OCI-M1 (cell line): Measurements from ENCODE around the gene COL5A3.
A peak's percentile ranks its signal among the peaks of the same experiment; 100 is the strongest.
"Not testable (repeated sequence)": the region's sequence is repeated elsewhere in the genome, so short reads cannot be mapped to it uniquely, and the experiment has no call there.

Source experiments
- DNase-seq: peaks from one replicate; lab custom pipeline; 2025; lab: John Stamatoyannopoulos, UW

COL5A3 gene

DNA sequence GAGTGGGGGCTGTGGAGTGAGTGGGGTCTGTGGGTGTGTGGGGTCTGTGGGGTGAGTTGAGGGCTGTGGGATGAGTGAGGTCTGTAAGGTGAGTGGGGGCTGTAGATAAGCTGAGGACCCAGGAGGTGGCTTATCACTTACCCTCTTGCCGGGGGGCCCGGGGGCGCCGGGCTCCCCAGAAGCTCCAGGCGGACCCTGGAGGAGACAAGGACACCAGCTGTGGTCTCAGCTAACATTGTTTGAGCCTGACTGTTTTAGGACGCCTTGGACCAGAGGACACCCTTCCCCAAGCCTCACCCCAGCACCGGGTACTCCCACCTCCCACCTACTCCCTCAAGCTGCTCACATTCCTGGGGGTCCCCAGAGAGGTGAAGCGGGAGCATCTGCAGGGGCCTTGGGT, 39.8 kb downstream of the COL5A3 start:
- DNase-seq, result no peak

DNA sequence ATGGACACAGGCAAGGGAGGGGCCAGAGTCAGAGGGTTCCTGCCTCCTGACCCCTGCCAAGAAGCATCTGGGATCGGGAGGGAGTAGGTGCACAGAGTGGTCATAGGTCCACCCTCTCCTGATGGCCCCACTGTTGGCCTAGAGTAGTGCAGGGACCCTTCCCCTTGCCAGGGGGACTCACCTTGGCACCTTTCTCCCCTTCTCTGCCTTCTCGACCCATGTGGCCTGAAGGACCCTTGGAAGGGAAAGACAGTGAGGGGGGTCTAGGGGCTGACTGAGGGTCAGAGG, 40.7 kb downstream of the COL5A3 start:
- no peak for DNase-seq

DNA sequence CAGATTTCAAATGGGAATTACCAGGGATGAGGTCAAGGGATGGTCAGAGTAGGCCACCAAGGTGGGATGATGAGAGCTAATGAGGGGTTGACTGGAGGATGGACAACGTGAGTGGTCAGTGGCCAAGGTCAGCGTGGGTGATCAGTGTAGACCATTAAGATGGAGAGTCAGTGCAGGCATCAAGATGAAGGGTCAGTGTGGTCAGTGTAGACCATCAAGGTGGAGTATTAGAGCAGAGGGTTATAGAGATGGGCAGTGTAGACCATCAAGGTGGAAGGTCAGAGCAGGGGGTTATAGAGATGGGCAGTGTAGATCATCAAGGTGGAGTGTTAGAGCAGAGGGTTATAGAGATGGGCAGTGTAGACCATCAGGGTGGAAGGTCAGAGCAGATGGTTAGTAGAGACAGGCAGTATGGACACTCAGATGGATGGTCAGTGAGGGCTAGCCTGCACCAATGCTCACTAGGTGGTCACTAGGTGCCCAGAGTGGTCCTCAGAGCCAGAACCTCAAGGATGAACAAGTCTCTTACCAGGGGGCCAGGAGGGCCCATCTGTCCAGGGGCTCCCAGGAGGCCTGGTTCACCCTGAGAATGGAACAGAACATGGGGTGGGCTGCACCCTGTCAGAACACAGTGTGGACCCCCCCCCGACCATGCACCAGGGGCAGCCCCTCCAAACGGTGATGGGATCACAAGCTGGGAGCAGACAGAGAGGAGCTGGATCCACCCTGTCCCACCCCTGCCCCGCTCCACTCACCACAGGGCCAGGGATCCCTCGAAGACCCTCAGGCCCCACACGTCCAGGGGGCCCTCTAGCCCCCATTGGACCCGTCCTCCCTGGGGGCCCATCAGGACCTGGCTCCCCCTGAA, 41.2 kb downstream of the COL5A3 start:
- DNase-seq, result no peak

DNA sequence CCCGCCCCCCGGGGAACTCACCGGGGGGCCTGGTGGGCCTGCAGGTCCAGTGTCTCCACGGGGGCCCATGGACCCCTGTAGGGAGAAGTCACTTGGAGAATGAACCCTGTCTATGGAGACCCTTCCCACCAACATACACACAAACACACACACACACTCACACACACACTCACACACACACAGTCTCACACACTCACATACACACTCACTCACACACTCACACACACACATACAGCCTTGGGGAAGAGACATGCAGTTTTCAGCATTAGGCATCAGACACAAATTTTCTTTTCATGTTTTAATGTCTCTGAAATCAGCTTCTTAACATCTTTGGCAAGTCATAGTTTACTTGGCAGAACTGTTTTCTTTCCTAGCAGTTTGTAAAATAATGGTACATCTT, 43.0 kb downstream of the COL5A3 start:
- DNase-seq, result no peak

DNA sequence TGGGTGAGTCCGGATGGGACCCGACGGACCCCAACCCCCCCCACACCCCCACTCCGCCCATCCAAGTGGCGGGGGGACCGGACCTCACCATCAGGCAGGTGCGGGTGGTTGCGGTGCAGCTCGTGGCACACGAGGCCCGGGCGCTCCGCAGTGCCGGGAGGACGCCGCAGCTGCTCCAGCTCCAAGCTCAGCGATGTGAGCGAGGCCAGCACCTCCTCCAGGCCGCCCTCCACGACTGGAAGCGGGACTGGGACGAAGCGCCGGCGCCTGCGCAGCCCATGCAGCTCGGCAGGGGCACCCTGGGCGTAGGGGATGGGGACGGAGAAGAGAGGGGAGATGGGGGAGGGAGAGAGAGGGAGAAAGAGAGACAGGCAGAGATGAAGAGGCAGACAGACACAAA, 43.9 kb downstream of the COL5A3 start:
- DNase-seq, result no peak

DNA sequence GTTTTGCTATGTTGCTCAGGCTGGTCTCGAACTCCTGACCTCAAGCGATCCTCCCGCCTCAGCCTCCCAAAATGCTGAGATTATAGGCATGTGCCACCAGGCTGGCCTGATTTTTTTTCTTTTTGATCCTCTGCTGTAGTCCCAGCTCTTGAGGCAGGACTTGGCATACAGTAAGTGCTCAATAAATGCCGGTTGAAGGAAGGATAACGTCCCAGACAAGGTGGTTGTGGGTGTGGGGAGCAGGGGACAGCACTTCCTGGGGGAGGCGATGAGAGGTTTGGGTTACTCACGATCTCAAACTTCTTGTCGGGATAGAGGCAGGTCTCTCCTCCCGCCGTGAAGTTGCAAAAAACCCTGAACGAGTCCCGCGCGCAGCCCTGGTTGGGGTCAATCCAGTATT, 44.3 kb downstream of the COL5A3 start:
- no peak for DNase-seq

DNA sequence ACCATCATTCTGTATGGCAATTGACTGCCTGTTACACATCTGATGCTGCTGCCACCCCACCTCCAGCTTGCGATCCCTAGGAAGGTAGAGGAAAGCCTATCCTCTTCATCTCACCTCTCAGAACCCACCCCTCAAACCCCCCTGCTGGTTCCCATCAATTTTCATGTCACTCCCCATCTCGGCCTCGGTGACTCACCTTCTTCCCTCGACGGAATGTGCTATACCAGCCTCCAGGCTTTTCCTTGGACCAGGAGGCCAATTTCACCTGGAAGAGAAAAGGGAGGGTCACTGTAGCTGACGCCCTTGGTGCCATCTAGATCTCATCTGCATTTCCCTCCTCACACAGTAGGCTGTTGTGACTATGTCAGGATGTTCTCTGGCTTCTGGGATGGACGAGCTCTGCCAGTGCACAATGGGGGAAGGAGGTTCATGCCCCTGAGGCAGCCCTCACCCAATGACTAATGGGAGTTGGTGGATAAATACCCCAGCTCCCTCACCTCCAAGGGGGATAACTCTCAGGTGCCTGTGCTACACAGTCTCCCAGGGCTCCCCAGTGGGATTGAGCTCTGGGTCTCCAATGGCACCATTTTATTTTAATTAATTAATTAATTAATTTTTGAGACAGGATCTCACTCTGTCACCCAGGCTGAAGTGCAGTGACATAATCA, 47.5 kb downstream of the COL5A3 start:
- no peak for DNase-seq

DNA sequence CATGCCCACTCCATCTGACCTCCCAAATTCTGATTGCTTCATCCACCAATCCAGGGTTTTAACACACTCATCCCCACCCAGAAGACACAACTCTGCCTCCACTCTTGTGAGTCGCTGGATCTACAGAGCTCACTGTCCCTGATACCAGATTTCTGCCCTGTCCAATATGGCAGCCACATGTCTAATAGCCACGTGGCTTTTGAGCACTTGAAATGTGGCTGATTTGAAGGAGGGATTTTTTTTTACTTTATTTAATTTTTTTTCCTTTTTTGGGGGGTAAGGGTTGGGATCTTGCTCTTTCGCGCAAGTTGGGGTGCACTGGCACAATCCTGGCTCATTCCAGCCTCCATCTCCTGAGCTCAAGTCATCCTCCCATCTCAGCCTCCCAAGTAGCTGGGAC, 49.2 kb downstream of the COL5A3 start:
- no peak for DNase-seq

DNA sequence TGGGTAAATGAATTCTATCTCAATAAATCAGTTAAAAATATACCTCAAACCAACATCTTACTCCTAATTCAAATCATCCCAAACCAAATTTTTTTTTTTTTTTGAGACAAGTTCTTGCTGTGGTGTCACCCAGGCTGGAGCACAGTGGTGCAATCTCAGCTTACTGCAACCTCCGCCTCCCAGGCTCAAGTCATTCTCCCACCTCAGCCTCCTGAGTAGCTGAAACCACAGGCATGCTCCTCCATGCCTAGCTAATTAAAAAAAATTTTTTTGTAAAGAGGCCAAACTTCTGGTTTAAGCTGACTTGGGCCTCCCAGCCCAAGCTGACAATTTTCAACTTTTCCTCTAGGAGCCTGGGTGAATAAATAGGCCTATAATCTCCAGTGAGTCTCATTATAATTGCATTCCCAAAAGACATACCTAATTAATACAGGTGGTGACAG, 51.9 kb downstream of the COL5A3 start:
- DNase-seq, result no peak

DNA sequence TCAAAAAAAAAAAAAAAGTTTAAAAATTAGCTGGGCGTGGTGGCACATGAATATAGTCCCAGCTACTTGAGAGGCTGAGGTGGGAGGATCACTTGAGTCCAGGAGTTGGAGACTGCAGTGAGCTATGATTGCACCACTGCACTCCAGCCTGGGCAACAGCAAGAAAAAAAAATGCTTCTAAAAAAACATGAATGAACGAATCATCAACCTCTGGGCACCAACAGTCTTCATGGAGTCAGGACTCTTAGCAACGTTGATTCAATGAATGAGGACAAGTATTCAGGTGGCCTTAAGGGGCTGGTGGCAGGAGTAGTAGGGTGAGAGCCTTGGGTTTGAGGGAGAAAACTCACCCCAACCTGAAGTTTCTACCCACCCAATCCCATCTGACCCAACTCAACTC, 53.3 kb downstream of the COL5A3 start:
- DNase-seq, result no peak

DNA sequence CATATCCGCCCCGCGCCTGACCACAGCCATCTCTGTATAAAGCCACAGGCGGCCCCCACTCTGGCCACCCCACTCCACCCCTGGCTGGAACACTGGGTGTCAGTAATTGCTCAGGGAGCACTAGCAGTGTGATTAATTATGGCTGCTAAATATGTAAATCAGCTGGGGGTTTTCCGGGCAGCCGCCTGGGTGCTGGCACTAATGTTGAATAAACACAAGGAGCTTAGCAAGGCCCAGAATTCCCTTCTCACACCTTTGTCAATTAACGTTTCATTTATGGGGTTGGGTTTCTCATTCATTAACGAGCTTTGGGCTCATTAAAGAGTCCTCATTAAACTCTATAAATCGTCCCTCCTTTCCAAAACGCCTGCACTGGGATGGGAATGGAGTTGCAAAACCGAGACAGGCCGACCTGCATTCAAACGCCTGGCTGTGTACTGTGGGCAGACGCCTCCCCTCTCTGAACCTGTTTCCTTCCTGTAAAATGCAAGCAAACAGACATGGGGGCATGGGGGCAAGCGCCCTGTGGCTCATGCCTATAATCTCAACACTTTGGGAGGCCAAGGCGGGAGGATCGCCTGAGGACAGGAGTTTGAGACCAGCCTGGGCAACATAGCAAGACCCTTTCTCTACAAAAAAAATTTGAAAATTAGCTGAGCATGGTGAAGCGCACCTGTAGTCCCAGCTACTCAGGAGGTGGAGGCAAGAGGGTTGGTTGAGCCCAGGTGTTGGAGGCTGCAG, 56.3 kb downstream of the COL5A3 start:
- DNase-seq, result no peak

DNA sequence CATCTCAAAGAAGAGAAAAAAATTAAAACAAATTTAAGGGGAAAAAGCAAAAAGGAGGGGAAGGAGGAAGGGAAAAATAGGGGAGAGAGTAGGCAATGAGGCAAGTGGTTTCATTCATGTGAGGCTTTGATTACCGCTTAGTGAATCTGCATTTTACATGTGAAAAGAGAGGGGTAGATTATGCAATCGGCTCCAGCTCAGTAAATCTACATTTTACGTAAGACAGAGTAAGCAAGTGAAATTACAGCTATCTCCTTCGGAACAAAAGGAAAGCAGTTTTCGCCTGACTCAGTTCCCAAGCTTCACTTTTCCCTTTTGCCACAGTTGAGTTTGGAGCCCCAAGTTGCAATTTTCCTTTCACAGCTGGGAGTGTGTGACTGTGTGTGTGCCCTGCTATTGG, 58.0 kb downstream of the COL5A3 start:
- no peak for DNase-seq

DNA sequence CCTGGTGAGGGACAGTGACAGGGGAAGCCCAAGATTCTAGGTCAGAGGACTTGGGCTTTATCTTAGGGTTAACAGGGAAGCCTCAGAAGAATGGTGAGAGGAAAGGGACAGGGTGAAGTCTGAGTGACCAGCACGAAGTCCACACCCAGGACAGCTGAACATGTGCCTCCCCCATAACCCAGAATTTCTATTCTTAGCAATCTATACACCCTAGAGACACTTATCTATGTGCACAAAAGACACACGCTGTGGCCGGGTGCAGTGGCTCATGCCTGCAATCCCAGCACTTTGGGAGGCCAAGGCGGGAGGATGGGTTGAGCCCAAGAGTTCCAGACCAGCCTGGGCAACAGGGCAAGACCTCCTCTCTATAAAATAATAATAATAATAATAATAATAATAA, 62.9 kb downstream of the COL5A3 start:
- DNase-seq, result peak; percentile 64

DNA sequence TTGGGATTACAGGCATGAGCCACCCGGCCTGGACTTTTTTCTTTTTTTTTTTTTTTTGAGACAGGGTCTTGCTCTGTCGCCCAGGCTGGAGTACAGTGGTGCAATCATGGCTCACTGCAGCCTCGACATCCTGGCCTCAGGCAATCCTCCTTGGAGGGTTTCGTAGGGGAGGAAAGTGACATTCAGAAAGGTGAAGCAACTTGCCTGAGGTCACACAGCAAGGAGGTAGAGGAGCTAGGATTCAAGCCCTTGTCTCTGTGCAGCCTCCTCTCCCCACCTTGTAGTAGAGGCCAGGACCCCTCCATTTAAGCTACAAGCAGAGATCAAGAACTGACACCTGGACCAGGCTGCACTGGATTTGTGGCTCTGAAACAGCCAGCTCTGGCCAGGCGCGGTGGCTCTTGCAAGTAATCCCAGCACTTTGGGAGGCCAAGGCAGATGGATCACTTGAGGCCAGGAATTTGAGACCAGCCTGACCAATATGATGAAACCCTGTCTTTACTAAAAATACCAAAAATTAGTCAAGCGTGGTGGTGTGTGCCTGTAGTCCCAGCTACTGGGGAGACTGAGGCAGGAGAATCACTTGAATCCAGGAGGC, 63.7 kb downstream of the COL5A3 start:
- DNase-seq, result not testable (repeated sequence)

DNA sequence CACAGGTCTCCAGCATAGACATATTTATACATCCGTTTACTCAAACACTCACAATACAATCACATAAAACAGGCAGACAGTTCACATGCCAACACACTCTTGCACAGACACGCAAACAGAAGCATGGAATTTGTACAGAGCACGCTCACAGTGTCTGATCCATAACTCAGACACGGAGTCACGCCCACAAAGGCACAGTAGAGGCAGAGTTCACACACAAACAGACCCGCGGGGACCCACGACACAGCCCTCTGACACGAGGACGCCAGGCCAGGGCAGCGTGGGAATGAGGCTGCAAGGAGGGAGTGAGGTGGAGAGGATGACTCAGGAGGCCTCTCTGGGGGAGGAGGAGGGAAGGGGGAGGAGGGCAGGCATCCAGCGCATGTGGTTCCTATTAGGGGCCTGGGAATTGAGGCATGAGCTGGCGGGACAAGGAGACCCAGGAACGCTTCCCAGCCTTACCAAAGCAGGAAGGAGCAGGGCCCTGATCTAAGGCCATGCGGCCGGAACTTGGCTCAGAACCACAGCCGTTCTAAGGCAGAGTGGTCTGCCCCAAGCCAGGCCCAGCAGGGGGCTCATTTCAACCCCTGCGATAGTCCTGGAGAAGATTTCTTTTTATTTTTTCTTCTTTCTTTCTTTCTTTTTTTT, 64.9 kb downstream of the COL5A3 start:
- peak; percentile 28 for DNase-seq

DNA sequence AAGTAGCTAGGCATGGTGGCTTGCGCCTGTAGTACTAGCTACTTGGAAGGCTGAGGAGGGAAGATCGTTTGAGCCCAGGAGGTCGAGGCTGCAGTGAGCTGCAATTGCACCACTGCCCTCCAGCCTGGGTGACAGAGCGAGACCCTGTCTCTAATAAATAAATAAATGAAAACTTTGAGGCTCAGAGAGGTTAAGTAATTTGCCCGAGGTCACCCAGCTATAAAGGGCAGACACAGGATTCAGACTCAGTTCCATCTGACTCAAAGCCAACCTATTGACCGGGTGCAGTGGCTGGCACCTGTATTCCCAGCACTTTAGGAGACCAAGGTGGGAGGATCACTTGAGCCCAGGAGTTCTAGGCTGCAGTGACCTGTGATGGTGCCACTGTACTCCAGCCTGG, 66.6 kb downstream of the COL5A3 start:
- no peak for DNase-seq

DNA sequence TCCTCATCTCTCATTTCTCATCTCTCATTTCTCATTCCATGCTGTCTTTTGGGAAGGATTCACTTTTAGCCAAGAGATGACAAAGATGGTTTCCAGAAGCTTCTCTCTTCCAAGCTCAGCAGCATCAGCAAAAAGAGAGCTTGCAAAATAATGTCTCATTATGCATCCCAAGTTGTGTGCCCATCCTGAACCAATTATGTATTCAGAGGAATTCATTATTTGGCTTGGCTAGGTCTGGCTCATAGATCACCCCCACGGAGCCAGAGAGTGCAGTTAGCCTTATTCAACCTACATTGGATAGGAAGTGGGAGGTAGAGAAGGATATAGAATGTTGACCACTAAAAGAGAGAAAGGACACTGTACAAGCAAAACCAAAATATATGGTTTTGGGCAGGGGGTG, 68.6 kb downstream of the COL5A3 start:
- DNase-seq, result no peak

DNA sequence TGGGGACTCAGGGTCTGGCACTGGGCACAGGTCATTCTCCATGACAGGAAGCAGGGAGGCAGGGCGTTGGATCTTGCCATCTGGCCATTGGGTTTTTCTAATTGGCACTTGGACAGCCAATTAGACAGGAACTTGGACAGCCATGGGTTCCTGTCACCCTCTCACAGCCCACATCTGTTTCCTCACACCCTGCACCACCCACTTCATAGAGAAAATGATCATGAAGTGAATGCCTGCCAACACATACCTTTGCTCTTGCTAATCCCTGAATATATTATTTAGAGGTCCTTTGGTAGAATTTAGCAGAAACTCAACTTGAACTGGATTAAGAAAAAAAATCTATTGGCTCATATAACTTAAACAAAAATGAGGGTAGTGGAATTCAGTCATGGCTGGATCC, 69.1 kb downstream of the COL5A3 start:
- no peak for DNase-seq

DNA sequence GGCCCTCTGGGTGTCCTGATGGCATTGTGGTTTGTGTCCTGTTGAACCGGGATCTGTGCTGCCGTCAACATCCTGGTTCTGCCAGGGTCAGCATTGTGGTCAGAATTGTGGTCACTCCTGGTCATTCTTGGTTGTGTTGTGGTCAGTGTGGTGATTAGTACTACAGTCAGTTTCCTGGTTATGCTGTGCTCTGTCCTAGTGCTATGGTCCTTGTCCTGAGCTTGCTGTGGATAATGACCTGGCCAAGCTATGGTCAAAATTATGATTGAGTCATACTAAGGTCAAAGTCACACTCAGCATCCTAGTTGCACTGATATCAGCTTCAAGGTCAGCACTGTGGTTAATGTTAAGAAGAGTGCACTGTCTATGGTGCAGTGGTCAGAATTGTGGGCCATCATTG, 69.5 kb downstream of the COL5A3 start:
- peak; percentile 23 for DNase-seq

DNA sequence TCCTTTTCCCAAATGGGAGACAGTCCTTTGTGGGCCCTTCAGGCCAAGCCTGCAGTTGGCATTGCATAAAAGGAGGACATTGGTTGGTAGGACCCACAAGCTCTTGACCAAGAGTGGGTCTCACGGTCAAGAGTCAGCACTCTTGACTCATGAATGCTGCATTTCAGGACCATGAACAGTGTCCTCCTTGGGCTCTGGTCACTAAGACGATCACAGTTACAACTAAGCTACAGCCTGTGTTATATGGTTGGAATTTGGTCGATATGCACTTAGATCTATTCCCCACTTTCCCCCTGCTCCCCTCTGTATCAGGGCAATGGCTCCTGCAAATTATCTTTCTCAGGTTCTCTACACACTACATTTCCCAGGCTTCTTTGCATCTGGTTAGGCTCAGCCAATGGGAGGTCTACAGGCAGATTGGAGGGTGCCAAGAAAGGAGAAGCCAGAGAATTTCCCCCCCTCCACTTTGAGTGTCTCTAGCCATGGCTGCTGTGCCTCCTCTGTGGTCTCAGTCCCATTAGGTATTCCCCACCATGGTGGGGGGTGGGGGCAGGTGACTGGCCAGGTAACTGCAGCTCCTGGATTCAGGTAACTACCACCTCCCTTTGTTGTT, 70.9 kb downstream of the COL5A3 start:
- DNase-seq, result no peak

DNA sequence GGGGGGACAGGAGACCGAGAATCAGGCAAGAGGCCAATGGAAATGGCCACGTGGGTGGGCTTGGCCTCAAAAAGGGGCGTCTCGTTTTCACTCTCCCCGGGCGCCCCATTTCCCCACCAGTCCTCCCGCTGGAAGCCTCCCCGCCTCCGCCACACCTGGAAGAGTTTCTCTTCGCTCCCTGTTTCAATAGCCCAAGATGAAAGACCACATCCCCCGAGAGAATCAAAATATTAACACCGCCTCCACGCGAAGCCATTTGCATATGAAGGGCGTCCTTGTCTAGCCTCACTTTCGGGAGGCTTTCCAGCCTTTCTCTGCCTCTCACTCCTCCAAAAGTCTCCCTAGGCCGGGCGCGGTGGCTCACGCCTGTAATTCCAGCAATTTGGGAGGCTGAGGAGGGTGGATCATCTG, 73.3 kb downstream of the COL5A3 start:
- DNase-seq, result no peak
